NT2/D1 (cell line): Measurements from ENCODE around the gene FGF6.

Experiments
- DNase-seq: peaks from one replicate; pipeline ENCODE4 v3.0.0-alpha.2; 2011; ENCODE audit warnings: low read depth, low spot score
- H3K27me3 ChIP-seq: 2 replicates; pipeline ENCODE4 v1.6.0; 2011; ENCODE audit warnings: mild to moderate bottlenecking; ENCODE audit not compliant: insufficient read length, insufficient read depth
- H3K36me3 ChIP-seq: 2 replicates; pipeline ENCODE4 v1.6.1; 2011; ENCODE audit warnings: mild to moderate bottlenecking, low read length, mixed read lengths; ENCODE audit not compliant: insufficient read depth, insufficient read length
- H3K4me1 ChIP-seq: 2 replicates; pipeline ENCODE4 v1.5.1; 2011; ENCODE audit not compliant: insufficient read depth, insufficient read length
- H3K4me3 ChIP-seq: 2 replicates; pipeline ENCODE4 v1.5.1; 2011; ENCODE audit warnings: low read depth; ENCODE audit not compliant: insufficient read length
- H3K9ac ChIP-seq: 2 replicates; pipeline ENCODE4 v1.6.0; 2011; ENCODE audit warnings: low read depth; ENCODE audit not compliant: insufficient read length
- H3K9me3 ChIP-seq: 2 replicates; pipeline ENCODE4 v1.5.1; 2011; ENCODE audit warnings: mild to moderate bottlenecking, low read length; ENCODE audit not compliant: insufficient read depth
- SUZ12 ChIP-seq: IDR thresholded peaks from 2 replicates; pipeline ENCODE4 v1.6.1; 2011; ENCODE audit not compliant: insufficient read length, insufficient read depth; ENCODE audit errors: extremely low read depth
- YY1 ChIP-seq: IDR thresholded peaks from 2 replicates; pipeline ENCODE4 v1.6.1; 2011; ENCODE audit not compliant: insufficient read length, insufficient read depth
- ZNF274 ChIP-seq: IDR thresholded peaks from 2 replicates; pipeline ENCODE4 v1.6.1; 2011; ENCODE audit warnings: mild to moderate bottlenecking, low read depth, low read length

Gene FGF6

DNA sequence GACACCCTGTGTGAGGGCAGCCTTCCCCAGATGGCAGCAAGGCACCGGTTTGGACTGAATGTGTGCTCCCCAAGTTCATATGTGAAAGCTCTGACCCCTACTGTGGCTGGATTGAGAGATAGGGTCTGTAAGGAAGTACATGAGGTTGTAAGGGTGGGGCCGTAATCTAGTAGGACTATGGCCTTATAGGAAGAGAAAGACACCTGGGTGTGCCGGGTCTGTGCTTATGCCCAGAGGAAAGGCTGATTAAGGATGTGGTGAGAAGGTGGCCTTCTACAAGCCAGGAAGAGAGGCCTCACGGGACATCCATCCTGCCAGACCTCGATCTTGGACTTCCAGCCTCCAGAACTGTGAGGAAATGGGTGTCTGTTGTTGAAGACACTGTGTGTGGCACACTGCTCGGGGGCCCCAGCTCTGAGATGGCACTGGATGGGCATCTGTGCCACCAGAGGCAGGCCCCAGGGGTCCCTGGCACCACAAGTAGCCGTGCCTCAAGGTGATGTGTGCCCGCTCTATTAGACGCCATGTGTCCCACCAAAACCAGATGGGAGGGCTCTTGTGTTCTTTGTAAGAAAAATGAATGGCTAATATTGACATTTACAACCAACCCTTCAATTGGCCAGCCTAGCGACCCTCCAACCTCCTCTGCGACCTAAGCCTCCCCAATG, 22.0 kb downstream of the FGF6 start:
- Histone ChIP-seq H3K4me1 (no peaks in the 10 kb centered on the region), H3K4me3 (no peak overlapping the region), H3K9me3 (no peaks in the 10 kb centered on the region), H3K27me3 (no peaks in the 10 kb centered on the region), H3K9ac (no peak overlapping the region), H3K36me3 (no peaks in the 10 kb centered on the region)
- DNase-seq = no peak
- TF ChIP-seq ZNF274 (no peak), YY1 (no peak), SUZ12 (no peak)

DNA sequence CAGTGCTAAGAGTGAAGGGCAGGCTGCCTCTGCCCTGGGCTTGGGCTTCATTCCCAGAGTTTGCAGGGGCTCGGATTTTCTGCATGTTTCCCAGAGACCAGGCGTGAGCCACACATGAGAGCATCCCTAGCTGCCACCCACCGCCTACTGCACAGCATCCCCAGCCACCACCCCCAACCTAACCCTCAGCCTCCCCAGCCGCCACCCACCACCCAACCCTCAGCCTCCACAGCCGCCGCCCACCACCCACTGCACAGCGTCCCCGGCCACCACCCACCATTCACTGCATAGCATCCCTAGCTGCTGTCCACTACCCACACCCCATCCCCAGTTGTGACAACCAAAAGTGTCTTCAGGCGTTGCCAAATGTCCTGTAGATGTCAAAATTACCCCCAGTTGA, 22.6 kb downstream of the FGF6 start:
- Histone ChIP-seq H3K27me3 (no peaks in the 10 kb centered on the region), H3K9ac (no peak overlapping the region), H3K36me3 (no peaks in the 10 kb centered on the region), H3K4me3 (no peak overlapping the region), H3K4me1 (no peaks in the 10 kb centered on the region), H3K9me3 (no peaks in the 10 kb centered on the region)
- no peak for DNase-seq
- TF ChIP-seq YY1 (no peak), ZNF274 (no peak), SUZ12 (no peak)

DNA sequence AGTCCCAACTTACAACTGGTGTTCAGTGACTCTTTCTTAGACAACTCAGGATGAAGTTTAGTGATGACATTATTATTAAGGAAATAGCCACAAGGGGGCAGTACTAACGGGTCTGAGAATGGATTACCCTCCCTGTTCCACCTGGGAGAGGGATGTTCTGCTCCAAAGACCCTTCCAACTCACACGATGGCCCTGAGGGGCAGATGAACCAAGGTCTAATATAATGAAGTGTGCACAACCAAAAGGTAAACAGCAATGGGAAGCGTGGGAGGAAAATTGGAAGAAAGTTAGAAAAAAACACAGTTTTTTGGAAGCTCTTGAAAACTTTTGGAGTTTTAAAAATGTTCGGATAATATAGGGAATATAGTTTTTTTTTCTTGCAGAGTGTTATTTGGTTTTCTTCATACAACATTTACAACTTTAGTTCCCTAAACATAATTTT, 24.0 kb downstream of the FGF6 start:
- Histone ChIP-seq H3K27me3 (no peaks in the 10 kb centered on the region), H3K4me3 (no peak overlapping the region), H3K9ac (no peak overlapping the region), H3K4me1 (no peaks in the 10 kb centered on the region), H3K9me3 (no peaks in the 10 kb centered on the region), H3K36me3 (no peaks in the 10 kb centered on the region)
- DNase-seq = peak; percentile 89
- TF ChIP-seq ZNF274 = no peak

DNA sequence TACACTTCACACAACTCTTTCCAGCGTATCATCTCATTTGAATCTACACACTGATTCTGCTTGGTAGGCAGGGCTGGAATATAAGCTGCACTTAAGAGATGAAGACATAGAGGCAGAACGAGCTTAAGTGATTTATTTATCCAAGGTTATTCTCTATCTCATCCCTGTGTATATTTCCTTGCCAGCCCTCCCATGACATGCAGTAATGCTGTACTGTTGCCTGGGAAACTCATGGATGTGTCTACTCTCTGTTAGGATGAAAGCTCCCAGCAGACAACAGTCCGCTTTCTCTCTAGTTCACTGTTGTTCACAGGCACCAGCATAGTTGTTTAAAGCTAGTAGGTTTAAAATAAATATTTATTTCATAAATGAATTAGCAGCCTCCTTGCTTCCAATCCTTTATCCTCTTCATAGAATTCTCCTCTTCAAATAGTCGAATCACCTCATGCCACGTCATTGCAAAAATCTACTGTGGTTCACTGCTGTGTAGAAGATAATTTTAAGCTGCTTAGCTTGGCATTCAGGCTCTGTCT, 25.4 kb downstream of the FGF6 start:
- no peaks in the 10 kb centered on the region for H3K36me3 ChIP-seq
- DNase-seq = no peak
- H3K4me3 ChIP-seq = no peak overlapping the region
- H3K4me1 ChIP-seq = peaks cover 2% of the 10 kb centered on the region
- no peak overlapping the region for H3K9ac ChIP-seq
- H3K27me3 ChIP-seq = no peaks in the 10 kb centered on the region
- TF ChIP-seq SUZ12 = no peak
- TF ChIP-seq YY1 = no peak
- TF ChIP-seq ZNF274 = no peak
- H3K9me3 ChIP-seq = no peaks in the 10 kb centered on the region; the same call in 1 of the 2 replicates

DNA sequence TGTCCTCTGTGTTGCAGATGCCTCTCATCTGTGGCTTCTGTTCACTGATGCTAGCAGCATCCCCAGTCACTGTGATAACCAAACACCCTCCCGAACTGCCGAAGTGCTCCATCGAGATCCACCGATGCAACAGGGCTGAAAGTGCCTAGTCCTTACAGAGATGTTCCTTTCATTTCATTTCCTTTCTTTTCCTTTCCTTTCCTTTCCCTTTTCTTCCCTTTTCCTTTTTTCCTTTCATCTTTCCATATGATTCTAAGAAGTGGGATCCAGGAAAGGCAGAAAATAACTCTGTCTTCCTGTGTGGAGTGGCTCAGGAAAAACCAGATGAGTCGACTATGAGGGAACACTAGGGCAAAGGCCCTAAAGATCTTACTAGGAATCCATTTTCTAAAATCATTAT, 26.7 kb downstream of the FGF6 start:
- H3K27me3 ChIP-seq = no peaks in the 10 kb centered on the region
- DNase-seq = no peak
- H3K9me3 ChIP-seq = no peaks in the 10 kb centered on the region; the same call in 1 of the 2 replicates
- peaks cover 7% of the 10 kb centered on the region for H3K4me1 ChIP-seq
- no peak overlapping the region for H3K4me3 ChIP-seq
- H3K9ac ChIP-seq = no peak overlapping the region
- H3K36me3 ChIP-seq = no peaks in the 10 kb centered on the region
- TF ChIP-seq YY1 = no peak
- TF ChIP-seq SUZ12 = no peak
- no peak for TF ChIP-seq ZNF274

DNA sequence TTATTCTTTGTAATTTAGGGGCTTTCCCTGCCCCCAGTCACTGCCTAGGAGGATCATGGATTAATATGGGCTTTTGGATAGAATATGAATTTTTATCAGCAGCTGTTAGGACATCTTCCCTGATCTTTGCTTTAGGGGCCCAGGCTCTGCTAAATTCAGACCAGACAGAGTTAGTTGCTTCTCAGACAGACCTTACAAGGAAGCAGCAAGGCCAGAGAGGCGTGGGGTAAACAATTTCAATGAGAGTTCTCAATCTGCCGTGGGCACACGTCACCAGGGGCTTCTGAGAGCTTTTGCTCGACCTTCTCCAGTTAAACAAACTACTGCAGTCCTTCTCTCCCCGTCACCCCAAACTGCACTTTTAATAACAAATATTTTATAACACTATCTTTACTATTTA, 27.7 kb downstream of the FGF6 start:
- peak overlapping the region; percentile 12 for H3K9ac ChIP-seq
- no peak overlapping the region for H3K4me3 ChIP-seq
- H3K4me1 ChIP-seq = peaks cover 7% of the 10 kb centered on the region
- no peaks in the 10 kb centered on the region; the same call in 1 of the 2 replicates for H3K9me3 ChIP-seq
- TF ChIP-seq SUZ12 (no peak), ZNF274 (no peak), YY1 (no peak)
- DNase-seq = no peak
- H3K27me3 ChIP-seq = no peaks in the 10 kb centered on the region
- no peaks in the 10 kb centered on the region for H3K36me3 ChIP-seq

DNA sequence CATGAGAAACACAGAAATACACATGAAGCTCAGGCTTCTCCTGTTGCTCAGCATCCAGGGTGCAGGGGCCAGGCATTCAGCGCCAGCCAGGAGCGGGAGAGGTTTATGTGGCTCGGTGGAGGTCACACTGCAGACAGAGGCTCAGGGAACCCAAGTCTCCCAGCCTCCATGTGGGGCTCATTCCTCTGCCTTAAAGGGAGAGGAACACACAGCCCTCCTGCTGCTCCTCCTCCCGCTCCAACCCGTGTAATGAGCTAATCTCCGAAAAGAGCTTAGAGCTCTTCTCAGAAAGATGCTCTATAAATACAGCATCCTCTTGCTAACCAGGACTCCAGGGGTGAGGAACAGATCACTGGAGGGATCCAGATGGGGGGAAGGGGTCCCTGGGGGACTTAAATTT, 28.2 kb downstream of the FGF6 start:
- H3K27me3 ChIP-seq = no peaks in the 10 kb centered on the region
- H3K4me3 ChIP-seq = no peak overlapping the region
- DNase-seq = no peak
- peaks cover 7% of the 10 kb centered on the region for H3K4me1 ChIP-seq
- no peaks in the 10 kb centered on the region for H3K36me3 ChIP-seq
- no peaks in the 10 kb centered on the region; the same call in 1 of the 2 replicates for H3K9me3 ChIP-seq
- TF ChIP-seq YY1 (no peak), ZNF274 (no peak), SUZ12 (no peak)
- H3K9ac ChIP-seq = peak overlapping the region; percentile 26
